Mammary epithelial cell (primary cell): Measurements from ENCODE around the gene EID3.

ENCODE experiments used
- CTCF ChIP-seq, 2 donors: IDR thresholded peaks in 1 of 2; conservative IDR thresholded peaks in 1 of 2; 2 replicates each; pipeline ENCODE4 v1.5.1; 2011 to 2012; ENCODE audit warnings: inconsistent platforms in 2 of 2, low read length in 2 of 2, mild to moderate bottlenecking in 2 of 2, control low read depth in 1 of 2, low read depth in 1 of 2; ENCODE audit not compliant: insufficient read depth in 1 of 2; ENCODE audit errors: extremely low read depth in 1 of 2
- EZH2 ChIP-seq: IDR thresholded peaks from 2 replicates; pipeline ENCODE4 v1.6.1; 2012; ENCODE audit warnings: low read length, inconsistent platforms, borderline replicate concordance

GRCh38 chr12:104342635-104343249 lies 39.2 kb downstream of the EID3 start:
- TF ChIP-seq CTCF (conservative IDR thresholded peaks at IDR 0.05 in 1 of 2, IDR thresholded peaks at IDR 0.05 in 1 of 2; ENCODE audit: extremely low read depth in 1 of 2, insufficient read depth in 1 of 2, low read depth in 1 of 2, low read length in 2 of 2) (no peak), EZH2 (no peak)
